Sigmoid colon (tissue), 4 donors: ENCODE results near the gene COL4A4.

Source experiments
- POLR2A ChIP-seq, 2 donors: fragments of 450-650 bp; IDR thresholded peaks; one replicate each; pipeline ENCODE4 v1.6.1; 2016; ENCODE audit warnings: antibody characterized with exemption in 2 of 2, mild to moderate bottlenecking in 2 of 2, moderate library complexity in 2 of 2
- POLR2AphosphoS5 ChIP-seq, 4 donors: sonication (generic); formaldehyde crosslinking; IDR thresholded peaks; one replicate each; pipeline ENCODE4 v1.6.1; 2017; ENCODE audit warnings: antibody characterized with exemption in 4 of 4
- TF ChIP-seq, protein P1 (sequence below), 4 experiments: fragments of 450-650 bp in 3 of 4; fragments of 200-600 bp in 1 of 4; IDR thresholded peaks; one replicate each; pipeline ENCODE4 v1.5.1; 2016 to 2019; ENCODE audit warnings: antibody characterized with exemption in 4 of 4, mild to moderate bottlenecking in 3 of 4, moderate library complexity in 2 of 4

DNA sequence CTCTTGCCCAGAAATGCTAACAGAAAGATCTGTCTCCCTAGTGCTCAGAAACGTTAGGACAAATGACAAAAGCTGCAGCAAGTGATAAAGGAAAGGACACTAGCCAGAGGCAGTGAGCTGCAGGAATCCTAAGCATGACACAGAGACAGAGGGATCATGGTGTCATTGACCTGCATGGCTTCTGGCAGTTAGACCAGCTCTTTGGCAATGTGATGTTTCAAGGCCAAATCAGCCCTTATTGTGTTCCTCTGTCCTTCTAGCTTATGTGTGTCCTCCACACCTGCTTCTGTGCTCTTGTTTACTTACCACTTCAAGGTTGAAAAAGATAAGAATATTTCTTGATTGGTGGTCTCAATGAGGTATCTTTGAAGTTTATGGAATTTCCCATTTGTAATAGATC lies 207.3 kb downstream of the COL4A4 start:
- TF ChIP-seq, protein P1, sequence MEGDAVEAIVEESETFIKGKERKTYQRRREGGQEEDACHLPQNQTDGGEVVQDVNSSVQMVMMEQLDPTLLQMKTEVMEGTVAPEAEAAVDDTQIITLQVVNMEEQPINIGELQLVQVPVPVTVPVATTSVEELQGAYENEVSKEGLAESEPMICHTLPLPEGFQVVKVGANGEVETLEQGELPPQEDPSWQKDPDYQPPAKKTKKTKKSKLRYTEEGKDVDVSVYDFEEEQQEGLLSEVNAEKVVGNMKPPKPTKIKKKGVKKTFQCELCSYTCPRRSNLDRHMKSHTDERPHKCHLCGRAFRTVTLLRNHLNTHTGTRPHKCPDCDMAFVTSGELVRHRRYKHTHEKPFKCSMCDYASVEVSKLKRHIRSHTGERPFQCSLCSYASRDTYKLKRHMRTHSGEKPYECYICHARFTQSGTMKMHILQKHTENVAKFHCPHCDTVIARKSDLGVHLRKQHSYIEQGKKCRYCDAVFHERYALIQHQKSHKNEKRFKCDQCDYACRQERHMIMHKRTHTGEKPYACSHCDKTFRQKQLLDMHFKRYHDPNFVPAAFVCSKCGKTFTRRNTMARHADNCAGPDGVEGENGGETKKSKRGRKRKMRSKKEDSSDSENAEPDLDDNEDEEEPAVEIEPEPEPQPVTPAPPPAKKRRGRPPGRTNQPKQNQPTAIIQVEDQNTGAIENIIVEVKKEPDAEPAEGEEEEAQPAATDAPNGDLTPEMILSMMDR (IDR thresholded peaks at IDR 0.05): no peak
- no peak for TF ChIP-seq POLR2AphosphoS5 (IDR thresholded peaks at IDR 0.05)
- TF ChIP-seq POLR2A (IDR thresholded peaks at IDR 0.05): no peak
